Esophagus muscularis mucosa (tissue), 4 donors: ENCODE data around the gene RAD51B.

Experiments used
- CTCF ChIP-seq, 3 experiments: fragments of 200-600 bp in 2 of 3; fragments of 450-650 bp in 1 of 3; sonication (generic) in 2 of 3; IDR thresholded peaks; one replicate each; pipeline ENCODE4 v1.5.1; 2017 to 2019; ENCODE audit warnings: antibody characterized with exemption in 3 of 3, mild to moderate bottlenecking in 2 of 3, moderate library complexity in 1 of 3
- EP300 ChIP-seq: sonication (generic); formaldehyde crosslinking; IDR thresholded peaks from one replicate; pipeline ENCODE4 v1.6.1; 2017; ENCODE audit warnings: antibody characterized with exemption
- POLR2A ChIP-seq: fragments of 450-650 bp; IDR thresholded peaks from one replicate; pipeline ENCODE4 v1.6.1; 2017; ENCODE audit warnings: antibody characterized with exemption, moderate library complexity, mild to moderate bottlenecking, low read depth

GRCh38 chr14:68178282-68178681 is 358.7 kb downstream of the RAD51B start:
- no peak for TF ChIP-seq CTCF (IDR thresholded peaks at IDR 0.05)
- no peak for TF ChIP-seq POLR2A
- TF ChIP-seq EP300, result no peak
